ENCODE results near the gene NHERF1. TPM values are rescaled to one million over a fixed set of nuclear protein-coding genes. Genes with fewer than 3 reads are reported as not detected.

The NHERF1 gene
- polyA plus RNA-seq, 4 donors = 165 to 210 (median 175) TPM

- DNase-seq (ENCODE audit: low read depth in 4 of 4, low spot score in 3 of 4) = no peak
Measured at GRCh38 chr17:74746922-74747321, 1.5 kb upstream of the NHERF1 start.

DNA sequence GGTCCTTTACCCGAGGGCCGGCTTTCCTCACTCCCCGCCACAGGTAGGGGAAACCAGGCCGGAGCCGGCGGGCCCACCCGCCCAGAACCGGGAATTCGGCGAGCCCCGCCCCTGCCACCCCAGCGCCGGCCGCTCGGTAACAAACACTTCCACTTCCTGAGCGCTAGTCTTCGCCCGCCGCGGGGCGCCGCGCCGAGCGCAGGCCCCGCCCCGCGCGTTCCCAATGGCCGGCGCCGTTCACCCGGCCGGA, 224 bp upstream of the NHERF1 start:
- no peak for DNase-seq (ENCODE audit: low read depth in 4 of 4, low spot score in 3 of 4)

GRCh38 chr17:74749279-74750038, 1.0 kb downstream of the NHERF1 start:
- no peak for DNase-seq (ENCODE audit: low read depth in 4 of 4, low spot score in 3 of 4)

GRCh38 chr17:74750039-74750326, 1.6 kb downstream of the NHERF1 start:
- DNase-seq (ENCODE audit: low read depth in 4 of 4, low spot score in 3 of 4) = no peak

DNA sequence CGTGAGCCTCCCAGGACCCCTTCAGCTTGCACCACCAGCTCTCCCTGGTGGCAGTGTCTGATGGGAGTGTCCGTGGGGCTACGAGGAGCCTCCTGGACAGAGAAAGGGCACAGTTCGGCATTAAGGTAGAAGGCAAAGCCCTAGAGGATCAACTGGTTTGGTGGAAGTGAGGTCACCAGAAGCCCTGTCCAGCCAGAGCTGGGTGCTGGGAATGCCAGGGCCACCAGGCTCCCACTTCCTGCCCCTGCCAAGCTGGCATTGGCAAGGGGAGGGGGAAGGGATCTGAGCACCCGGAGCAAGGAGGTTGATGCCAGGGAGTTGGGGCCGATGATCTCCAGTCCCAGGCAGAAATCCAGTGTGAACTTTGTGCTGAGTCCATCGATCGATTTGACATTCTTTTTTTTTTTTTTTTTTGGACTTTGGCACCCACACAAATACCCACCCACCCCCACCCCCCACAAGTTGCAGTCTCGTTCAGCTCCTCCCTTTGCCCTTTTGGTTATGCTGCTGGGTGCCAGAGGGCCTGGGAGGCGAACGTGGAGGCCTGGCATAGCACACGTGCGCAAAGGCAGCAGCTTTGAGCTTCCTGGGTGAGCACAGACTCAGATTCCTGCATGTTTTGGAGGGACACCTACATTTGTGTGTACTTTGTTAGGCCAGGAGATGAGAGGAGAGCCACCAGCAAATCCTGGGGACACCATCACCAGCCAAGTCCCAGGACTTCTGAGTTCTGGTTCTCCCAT, 2.1 kb downstream of the NHERF1 start:
- DNase-seq (ENCODE audit: low read depth in 4 of 4, low spot score in 3 of 4) = no peak

- no peak for DNase-seq (ENCODE audit: low read depth in 4 of 4, low spot score in 3 of 4)
Measured at GRCh38 chr17:74752415-74752814, 4.0 kb downstream of the NHERF1 start.

DNA sequence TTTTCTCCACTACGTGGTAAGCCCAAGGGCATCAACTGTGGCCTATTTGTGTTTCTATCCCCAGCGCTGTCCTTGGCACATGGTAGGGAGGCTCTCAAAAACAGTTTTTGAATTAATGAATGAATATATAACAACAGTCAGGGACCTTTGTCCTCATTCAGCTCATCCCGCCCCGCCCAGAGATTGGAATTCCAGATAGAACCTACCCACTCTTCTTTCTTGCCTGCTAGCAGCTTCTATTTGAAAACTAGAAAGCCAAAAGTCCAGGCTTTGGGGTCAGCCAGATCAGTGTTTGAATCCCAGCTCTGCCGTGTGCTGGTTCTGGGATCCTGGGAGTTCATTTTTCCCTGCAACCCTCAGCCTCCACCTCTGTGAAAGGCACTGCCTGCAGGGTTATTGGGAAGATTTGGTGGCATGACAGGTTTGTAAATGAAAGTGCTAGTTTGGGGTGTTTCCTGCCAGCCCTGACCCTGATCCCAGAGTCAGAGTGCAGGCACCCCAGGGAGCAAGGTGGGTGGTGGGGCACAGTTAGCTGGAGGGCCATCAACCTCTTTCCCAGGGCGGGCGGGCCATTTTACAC, 4.5 kb downstream of the NHERF1 start:
- no peak for DNase-seq (ENCODE audit: low read depth in 4 of 4, low spot score in 3 of 4)

DNA sequence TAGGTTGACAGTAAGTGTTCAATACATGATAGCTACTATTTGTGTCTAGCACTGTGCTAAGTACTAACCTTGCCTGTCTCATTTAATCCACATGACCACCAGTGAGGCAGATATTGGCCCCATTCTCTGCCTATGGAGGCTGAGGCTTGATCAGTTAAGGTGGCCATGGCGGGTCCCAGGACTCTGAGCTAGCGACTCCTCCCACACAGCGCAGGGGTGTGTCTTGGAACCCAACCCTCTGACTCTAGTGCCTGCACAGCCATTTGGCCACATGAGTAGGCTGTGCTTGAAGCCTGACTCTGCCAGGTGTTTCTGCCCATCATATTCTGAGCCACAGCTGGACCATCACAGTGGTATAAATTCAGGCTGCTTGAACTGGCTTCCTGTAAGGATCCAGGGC, 6.4 kb downstream of the NHERF1 start:
- no peak for DNase-seq (ENCODE audit: low read depth in 4 of 4, low spot score in 3 of 4)

DNA sequence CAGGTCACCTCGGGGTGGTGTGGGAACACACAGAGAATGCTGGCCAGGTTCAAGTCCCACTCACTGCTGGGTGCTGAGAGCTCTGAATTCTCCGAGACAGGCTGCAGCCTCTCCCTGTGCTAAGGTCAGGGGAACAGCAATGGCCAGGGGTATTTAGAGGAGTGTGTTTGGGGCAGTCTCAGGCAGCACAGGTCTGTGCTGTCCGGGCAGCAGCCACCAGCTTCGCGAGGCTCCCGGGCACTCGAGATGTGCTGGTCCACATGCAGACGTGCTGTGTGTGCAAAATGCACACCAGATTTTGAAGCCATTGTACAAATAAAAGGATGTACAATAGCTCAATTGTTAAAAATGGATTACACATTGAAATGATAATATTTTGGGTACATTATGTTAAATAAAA, 7.1 kb downstream of the NHERF1 start:
- no peak for DNase-seq (ENCODE audit: low read depth in 4 of 4, low spot score in 3 of 4)

GRCh38 chr17:74756891-74757290, 8.5 kb downstream of the NHERF1 start:
- no peak for DNase-seq (ENCODE audit: low read depth in 4 of 4, low spot score in 3 of 4)

DNA sequence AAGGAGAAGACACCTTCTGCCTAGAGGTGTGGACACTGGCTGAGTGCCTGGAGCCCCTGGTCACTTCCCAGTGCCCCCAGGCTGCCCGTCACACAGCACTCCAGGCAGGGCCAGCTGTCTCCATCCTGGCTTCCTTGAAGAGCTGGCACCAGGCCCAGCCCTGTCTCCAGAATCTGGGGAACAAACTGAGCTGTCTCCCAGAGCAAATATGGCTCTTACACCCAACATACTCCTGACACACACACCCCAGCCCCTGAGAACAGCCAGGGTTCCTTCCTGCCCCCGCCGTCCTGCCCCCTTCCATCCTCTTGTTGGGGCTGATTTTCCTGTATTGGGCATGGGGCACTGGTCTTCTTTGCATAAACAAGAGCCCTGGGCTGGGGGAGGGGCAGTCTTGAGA, 9.1 kb downstream of the NHERF1 start:
- DNase-seq (ENCODE audit: low read depth in 4 of 4, low spot score in 3 of 4) = no peak

DNA sequence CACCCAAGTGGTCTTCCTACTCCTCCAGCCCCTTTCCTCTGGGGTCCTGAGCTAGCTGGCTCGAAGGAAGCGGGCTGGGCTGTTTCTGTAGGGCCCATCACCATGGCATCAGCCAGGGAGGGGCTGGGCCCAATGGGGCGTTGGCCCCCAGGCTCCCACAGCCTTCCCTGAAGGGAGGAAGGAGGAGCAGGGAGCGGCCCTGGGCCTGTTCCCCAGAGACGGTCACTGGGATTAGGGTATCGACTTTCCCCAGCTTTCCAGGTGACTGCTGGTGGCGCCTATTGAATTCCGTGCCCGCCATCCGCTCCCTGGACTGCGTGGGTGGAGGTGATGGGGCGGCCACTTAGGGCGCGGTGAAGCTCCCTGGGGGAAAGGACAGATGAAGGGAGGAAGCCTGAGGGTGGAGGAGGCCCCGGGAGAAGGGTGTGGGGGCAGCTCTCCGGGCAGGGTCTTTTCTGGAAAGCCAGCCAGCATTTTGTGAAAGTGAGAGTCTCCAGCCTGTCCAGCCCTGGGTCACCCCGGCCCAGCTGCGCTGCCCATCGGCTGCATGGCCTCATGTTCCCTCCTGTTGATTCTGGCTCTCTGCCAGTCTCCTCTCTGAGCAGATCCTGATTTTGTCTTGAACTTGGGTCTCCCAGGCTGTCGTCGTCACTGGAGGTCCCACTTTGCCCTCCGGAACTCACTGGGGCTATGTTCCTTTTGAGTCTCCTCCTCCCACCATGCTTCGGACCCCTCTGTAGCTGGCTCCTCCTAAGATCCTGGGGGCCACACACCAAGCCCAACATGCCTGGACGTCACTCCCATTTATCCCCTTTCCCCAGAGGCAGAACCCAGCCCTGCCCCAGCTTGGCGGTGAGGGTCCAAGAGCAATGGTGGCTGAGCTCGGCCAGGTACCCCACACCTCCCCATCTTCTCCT, 9.8 kb downstream of the NHERF1 start:
- no peak for DNase-seq (ENCODE audit: low read depth in 4 of 4, low spot score in 3 of 4)

DNA sequence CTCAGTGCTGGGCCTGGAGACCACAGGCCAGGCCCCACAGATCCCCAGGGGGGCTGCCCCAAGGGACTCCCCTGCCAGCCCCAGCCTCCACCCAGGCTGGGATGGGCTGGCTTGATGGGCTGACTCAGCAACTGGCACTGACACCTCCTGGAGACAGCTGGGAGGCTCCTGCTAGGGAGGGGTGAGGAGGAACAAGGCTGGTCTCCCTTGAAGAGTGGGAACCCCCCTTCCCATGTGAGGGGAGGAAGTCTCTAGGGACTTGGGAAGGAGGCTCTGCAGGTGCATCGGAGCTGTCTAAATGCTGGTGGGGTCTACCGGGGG, 10.4 kb downstream of the NHERF1 start:
- no peak for DNase-seq (ENCODE audit: low read depth in 4 of 4, low spot score in 3 of 4)

GRCh38 chr17:74759243-74759801, 10.9 kb downstream of the NHERF1 start:
- no peak for DNase-seq (ENCODE audit: low read depth in 4 of 4, low spot score in 3 of 4)

- no peak for DNase-seq (ENCODE audit: low read depth in 4 of 4, low spot score in 3 of 4)
Measured at GRCh38 chr17:74759941-74760340, 11.5 kb downstream of the NHERF1 start.

DNA sequence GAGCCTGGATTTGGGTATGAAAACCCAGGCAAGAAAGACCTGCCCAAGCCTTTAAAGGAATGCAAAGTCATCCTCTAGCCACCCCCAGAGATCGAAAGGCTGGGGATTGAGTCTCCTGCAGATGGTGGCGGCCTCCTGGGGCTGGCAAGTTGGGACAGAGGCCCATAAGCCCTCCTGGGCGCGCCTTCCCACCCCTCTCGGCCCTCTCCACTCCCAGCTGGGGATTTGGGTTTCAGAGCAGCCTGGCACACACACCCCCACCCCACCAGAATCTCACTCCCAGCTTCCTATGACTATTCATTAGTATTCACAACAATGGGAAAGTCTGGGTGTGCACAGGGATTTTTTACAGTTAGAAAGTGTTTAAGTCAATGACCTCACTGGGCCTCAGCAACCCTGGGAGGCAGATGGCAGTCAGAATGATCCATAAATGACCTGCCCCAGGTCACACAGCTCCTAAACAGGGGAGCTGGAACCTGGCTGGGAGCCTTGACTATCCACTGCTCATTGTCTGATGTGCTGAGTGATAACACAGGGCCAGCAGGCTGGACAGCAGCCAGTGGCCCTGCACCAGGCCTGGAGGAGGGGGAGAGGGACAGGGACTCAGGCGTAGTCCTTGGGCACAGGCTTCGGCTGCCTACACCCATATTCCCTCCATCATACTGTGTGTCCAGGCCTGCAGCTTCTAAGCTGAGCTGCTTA, 12.1 kb downstream of the NHERF1 start:
- DNase-seq (ENCODE audit: low read depth in 4 of 4, low spot score in 3 of 4) = no peak

DNA sequence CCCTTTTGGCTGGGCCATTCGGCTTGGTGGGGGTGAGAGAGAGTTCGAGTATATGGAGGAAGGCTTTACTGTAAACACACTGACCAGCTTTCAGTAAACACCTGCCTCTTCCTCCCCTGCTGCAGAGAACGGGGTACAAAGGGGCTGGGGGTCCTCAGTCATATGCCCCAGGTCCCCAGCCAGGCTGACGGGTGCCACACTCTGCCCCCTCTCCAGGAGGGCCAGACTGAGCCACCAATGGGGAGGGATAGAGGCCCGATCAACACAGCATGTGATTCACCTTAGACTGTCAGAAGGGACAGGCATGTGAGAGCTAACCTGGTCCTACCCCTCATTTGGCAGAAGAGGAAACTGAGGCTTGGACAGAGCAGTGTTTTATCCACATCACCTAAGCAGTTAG, 13.0 kb downstream of the NHERF1 start:
- no peak for DNase-seq (ENCODE audit: low read depth in 4 of 4, low spot score in 3 of 4)

GRCh38 chr17:74761931-74762330, 13.5 kb downstream of the NHERF1 start:
- no peak for DNase-seq (ENCODE audit: low read depth in 4 of 4, low spot score in 3 of 4)

DNA sequence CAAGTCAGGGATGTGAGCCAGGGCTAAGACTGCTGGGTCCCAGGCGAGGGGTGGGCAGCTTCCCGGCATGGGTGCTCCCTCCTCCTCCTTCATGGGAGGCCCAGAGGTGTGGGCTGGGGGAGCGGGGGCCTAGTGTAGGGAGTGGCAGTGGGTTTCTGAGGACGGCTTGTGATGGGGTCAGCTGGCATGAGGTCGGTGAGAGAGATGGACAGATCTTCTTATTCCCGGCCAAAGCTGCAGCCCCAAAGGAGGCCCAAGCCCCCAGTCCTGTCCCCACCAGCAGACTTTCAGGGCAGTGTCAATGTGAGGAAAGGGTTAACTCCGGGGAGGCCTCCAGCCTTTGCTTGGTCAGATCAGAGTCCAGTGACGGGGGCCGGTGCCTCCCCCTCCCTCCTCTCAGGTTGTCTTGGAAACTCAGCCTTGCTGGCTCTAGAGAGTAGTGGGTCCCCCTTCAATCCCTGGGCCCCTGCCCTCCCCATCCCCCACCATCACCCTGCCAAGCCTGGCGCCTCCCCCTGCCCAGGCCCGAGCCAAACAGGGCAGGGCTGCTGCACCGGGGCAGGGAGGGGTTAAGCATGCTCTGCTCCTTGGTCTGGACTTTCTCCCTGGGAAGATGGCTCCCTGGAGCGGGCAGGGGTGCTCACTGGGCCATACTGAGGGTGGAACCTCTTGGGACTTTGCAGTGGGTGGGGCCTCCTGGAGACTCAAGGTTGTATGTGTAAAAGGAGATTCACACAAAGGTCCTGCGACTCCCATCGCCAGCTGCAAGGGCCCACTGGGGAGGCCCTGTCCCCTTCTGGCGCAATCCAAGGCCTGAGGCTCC, 15.3 kb downstream of the NHERF1 start:
- peak in 2 of 4 donors; percentile 71 to 74 for DNase-seq (ENCODE audit: low read depth in 4 of 4, low spot score in 3 of 4)

Measured in right renal pelvis (tissue), 4 donors.